NCI-H1436 (cell line): ENCODE measurements around the gene ATP2B2.
A peak's percentile ranks its signal among the peaks of the same experiment; 100 is the strongest.

Source experiments
- DNase-seq: peaks from one replicate; lab custom pipeline; 2025; lab: John Stamatoyannopoulos, UW

The ATP2B2 gene

GRCh38 chr3:10428406-10429091 is 76.8 kb downstream of the ATP2B2 start:
- DNase-seq: no peak

GRCh38 chr3:10426346-10427220 is 78.8 kb downstream of the ATP2B2 start:
- DNase-seq: no peak

- no peak for DNase-seq
These were observed 82.1 kb downstream of the ATP2B2 start for GRCh38 chr3:10423171-10423882.

GRCh38 chr3:10421996-10422395 is 83.4 kb downstream of the ATP2B2 start:
- peak; percentile 4 for DNase-seq

- no peak for DNase-seq
These were observed 84.5 kb downstream of the ATP2B2 start for GRCh38 chr3:10420745-10421475.

DNA sequence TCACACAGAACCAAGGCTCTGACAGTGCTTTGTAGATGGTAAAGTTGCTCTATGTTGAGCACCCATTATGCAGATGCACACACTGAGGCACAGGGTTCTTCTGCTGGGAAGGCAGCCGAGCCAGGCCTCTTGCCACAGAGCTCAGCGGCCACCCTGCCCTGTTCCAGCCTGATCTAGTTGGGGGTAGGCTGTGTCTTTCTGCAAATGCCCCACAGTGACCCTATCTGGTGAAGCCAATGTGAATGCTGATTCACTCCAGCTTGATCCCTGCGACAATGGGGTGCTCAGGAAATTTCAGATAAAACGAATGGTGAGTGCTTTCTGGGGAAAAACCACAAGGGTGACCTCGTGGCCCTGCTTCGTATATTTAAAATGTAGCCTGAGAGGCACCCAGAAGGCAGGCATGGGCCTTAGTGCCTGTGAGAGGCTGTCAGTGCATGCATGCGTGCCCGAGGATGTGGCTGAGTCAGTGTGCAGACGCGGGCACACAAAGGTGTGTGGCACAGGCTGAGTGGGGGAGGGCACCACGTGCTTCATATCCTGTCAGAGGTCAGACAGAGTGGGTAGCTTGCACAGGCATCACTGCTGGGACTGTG is 85.7 kb downstream of the ATP2B2 start:
- DNase-seq: no peak

DNA sequence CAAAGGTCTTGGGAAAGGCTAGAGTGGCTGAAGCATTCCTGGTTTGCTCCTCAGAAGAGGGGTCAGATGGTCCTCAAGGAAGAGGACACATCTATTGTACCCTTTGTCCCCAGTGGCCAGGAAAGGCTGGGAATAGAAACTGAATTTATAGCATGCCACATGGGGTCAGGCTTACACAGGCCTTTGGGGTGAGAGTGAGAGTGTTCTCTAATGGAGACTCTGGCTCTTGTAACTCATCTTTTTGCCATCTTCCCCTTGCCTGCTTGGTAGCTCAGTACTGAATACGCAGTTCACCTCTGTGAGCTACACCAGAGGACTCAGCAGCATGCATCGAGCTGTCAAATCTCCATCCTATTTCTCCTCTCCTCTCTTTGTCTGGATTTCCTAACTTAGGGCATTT is 87.5 kb downstream of the ATP2B2 start:
- DNase-seq: no peak

- DNase-seq: no peak
These were observed 88.6 kb downstream of the ATP2B2 start for GRCh38 chr3:10416730-10417300.

DNA sequence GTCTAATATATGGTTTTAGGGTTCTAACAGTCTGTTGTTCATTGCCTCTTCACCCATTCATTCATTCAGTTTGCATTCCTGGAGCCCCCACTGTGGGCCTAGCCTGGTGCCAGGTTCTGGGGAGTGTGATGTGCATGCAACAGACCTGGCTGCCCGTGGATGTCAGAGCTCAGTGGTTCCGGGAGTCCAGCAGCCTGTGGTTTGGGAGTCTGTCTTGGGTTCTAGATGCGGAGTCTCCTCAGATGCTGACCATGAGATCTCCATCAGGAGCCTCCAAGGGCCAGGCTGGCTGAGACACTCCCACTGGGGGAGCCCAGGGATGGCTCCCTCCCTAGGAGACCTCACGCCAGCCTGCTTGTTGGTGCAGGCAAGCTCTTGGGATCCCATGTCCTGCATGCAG is 92.3 kb downstream of the ATP2B2 start:
- DNase-seq: no peak

GRCh38 chr3:10411598-10412332 is 93.6 kb downstream of the ATP2B2 start:
- DNase-seq: no peak

DNA sequence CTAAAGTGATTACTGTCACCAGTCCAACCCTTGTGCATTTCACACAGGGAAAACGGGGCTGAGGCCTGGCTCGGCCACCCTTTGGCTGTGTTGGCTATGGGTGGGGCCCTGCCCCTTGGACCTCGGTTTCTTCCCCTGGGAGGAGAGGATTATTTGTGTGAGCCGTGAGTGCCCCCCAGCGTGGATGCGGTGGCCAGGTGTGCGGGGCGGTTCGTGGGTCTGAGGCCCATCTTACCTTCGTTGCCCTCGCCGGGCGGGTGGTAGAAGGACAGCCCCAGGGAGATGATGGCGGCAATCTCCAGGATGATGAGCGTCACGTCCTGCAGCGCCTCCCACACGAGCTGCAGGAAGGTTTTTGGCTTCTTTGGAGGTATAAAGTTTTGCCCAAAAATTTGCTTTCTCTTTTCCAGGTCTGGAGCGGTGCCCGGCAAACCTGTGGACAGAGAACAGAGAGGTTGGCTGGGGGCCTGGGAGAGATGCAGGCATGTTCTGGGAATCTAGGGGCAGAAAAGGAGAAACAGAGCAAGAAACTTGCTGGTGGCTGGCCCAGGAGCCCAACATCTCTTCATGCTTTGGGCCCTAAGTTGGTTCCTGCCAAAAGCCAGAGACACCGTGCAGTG is 94.9 kb downstream of the ATP2B2 start:
- no peak for DNase-seq

GRCh38 chr3:10408680-10409079 is 96.7 kb downstream of the ATP2B2 start:
- no peak for DNase-seq

DNA sequence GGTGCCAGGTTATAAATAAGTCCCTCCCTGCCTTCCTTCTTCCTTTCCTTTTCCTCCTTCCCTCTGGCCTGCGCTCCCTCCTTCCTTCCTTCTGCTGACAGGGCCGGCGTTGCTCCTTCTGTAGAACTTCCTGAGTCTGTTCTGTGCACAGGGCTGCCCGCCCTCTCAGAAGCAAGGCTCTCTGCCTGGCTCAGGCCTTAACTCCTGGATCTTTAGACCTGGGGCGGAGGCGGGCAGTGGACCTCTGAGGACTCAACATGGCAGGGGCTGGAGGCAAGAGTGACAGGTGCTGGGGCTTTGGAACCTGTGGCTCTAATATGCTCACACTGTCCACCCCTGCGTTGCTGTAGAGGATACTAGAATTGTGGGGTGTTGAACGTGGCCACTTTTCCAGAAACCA is 98.0 kb downstream of the ATP2B2 start:
- DNase-seq: no peak

GRCh38 chr3:10406414-10406813 is 99.0 kb downstream of the ATP2B2 start:
- DNase-seq: no peak

DNA sequence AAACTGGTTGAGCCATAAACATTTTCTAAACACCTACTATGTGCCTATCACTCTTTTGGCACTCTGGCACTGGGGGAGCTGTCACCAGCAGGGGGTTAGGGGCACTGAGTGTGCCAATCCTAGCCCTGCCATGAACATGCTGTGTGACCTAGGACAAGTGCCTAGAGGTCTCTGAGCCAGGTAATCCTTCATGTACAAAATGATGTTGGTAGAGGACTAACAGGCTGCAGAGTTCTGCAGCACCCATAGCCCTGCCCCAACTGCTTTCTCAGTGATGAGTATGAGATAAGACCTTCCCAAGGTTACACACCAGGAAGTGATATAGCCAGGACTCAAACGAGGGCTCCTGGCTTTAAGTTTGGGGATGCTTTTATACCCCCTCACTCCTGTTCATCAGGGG is 99.6 kb downstream of the ATP2B2 start:
- DNase-seq: no peak

DNA sequence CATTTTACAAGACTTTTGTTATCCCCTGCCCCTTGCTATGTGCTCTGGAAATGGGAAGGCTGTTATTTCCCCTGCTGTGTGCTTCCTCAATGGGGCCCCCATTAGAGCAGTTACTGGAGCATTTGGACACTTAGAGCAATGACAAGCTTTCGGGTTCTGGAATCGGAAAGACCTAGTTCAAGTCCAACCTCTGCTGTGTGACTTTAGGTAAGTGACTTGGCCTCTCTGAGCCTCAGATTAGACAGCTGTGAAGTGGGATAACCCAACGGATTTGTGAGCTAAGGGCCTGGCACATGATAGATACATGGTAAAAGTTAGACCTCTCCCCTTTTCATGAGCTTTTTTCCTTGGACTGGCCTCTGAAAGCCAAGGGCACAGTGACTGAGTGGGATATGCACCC is 100.5 kb downstream of the ATP2B2 start:
- DNase-seq: no peak

GRCh38 chr3:10404377-10404776 is 101.0 kb downstream of the ATP2B2 start:
- no peak for DNase-seq

GRCh38 chr3:10401990-10402761 is 103.2 kb downstream of the ATP2B2 start:
- DNase-seq: no peak

DNA sequence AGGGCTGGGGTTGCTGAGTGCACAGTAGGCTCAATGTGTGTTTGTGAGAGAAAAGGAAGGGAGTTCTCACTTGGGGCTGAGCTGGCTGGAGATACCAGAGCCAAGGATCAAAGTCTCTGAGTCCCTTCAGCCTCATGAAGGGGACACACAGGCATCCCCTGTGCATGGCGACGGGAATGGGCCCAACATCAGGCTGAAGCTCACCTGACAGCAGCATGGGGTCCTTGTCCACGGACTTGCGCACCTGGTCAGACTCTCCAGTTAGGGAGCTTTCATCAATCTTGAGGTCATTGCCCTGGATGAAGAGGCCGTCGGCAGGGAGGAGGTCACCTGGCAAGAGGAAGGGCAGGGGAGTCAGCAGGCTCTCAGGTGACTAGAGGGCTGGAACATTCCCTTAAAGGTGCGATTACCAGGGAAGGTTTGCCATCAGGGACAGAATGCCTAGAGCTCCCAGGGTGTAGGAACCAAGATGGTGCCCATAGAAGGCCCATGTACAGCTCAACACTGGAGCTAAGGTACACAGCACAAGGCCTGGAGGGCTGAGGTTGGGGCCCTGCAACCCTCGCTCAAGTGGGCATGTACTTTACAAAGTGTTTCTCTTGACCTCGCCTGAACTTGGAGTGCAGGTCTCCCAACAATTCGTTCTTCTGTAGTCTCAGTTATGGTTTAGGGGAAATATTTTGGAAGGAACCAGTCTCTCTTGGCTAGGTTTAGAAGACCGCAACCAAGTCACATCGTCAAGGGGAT is 104.5 kb downstream of the ATP2B2 start:
- DNase-seq: no peak
